Mucosa of rectum (tissue), 2 donors: ENCODE results near the gene RNF157.

Experiments used
- H3K27ac ChIP-seq, 2 donors: one replicate each; pipeline ENCODE4 v1.7.0; 2013; ENCODE audit warnings: inconsistent platforms in 2 of 2, low read depth in 2 of 2, low read length in 2 of 2
- H3K27me3 ChIP-seq, 2 donors: one replicate each; pipeline ENCODE4 v1.7.0; 2013; ENCODE audit warnings: low read length in 2 of 2; ENCODE audit not compliant: control insufficient read depth in 2 of 2, insufficient read depth in 2 of 2
- H3K36me3 ChIP-seq, 2 donors: one replicate each; pipeline ENCODE4 v1.7.0; 2013; ENCODE audit warnings: low read length in 2 of 2; ENCODE audit not compliant: control insufficient read depth in 2 of 2, insufficient read depth in 2 of 2
- H3K4me1 ChIP-seq, 2 donors: one replicate each; pipeline ENCODE4 v1.7.0; 2013; ENCODE audit warnings: low read length in 2 of 2, mild to moderate bottlenecking in 1 of 2; ENCODE audit not compliant: control insufficient read depth in 2 of 2, insufficient read depth in 2 of 2
- H3K4me3 ChIP-seq, 2 donors: one replicate each; pipeline ENCODE4 v1.7.0; 2013; ENCODE audit warnings: low read length in 2 of 2
- H3K9ac ChIP-seq, 2 donors: one replicate each; pipeline ENCODE4 v1.7.0; 2013; ENCODE audit warnings: low read length in 2 of 2, low read depth in 1 of 2, mild to moderate bottlenecking in 1 of 2
- H3K9me3 ChIP-seq, 2 donors: one replicate each; pipeline ENCODE4 v1.7.0; 2013; ENCODE audit warnings: low read length in 2 of 2; ENCODE audit not compliant: control insufficient read depth in 2 of 2
- donor health status: healthy.
- donor health status: Normal muscosa, but diverticular disease.

RNF157 gene

DNA sequence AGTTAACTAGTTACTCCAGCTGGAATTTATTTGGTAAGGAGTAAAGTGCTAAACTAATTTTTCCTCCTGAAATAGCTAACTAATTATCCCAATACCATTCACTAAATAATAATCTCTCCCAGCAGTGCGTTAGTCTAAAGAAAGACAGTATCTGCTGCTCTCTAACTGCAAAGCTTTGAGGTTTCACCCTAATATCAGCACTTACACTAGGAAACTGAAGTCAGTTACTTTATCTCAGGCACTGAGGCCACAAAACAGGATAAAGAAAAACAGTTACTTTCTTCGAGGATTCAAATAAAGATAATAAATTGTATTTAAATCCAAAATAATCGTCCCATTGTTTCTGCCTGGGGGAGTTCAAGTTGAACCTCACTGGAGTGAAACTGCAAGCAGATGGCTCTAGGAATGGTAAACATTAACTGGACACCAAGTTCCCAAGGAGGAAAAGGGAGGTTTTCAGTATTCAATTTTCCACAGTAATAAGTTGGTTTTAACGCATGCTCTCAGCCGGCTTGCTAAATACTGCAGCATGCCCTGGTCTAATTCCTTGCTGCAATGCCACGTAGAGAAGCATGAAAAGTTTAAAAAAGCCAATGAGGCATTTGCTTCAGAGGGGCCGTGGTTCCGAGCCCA is 79.3 kb downstream of the RNF157 start:
- Histone ChIP-seq H3K4me1 (peaks cover 0 to 2% of the 10 kb centered on the region in 2 donors), H3K27ac (no peak overlapping the region), H3K9ac (no peak overlapping the region), H3K4me3 (no peak overlapping the region), H3K36me3 (peaks cover 4 to 19% of the 10 kb centered on the region in 2 donors), H3K9me3 (no peaks in the 10 kb centered on the region), H3K27me3 (no peaks in the 10 kb centered on the region)

DNA sequence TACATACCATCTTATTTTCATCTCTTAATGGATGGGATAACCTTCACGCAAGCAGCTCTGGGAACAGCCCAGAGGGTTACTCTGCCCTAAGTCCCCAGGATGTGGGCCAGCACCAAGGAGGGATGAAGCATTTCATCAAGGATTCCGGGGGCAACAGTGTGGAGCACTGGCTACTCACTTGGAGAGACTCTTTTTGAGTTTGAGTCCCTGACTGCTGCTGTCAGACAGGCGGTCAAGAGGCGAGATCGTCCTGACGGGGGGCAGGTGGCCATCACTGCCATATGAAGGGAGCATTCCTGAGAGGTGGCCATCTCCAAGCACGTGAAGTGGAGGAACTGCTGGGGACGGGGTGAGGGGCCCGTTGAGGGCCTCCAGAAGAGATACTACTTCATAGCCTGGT is 81.1 kb downstream of the RNF157 start:
- Histone ChIP-seq H3K4me1 (peaks cover 0 to 2% of the 10 kb centered on the region in 2 donors), H3K4me3 (no peak overlapping the region), H3K9me3 (no peaks in the 10 kb centered on the region), H3K27ac (no peak overlapping the region), H3K9ac (no peak overlapping the region), H3K36me3 (peaks cover 4 to 24% of the 10 kb centered on the region in 2 donors), H3K27me3 (no peaks in the 10 kb centered on the region)

DNA sequence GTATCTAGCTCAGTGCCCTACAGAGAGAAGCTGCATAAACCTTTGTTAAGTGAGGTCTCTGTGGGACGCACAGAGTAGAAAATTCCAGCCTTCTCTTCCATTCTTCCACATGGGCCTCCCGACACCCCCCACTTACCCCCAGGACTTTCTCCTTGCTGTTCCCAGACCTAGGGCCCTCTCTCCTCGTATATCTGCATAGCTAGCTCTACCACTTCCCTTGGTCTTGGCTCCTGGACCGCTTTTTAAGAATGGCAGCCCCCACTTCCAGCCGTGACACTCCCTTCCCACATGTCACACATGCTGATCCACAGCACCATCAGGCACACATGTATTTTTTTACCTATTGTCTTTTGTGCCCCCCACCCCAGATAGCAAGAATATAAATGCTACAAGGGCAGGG is 82.5 kb downstream of the RNF157 start:
- Histone ChIP-seq H3K36me3 (peaks cover 4 to 31% of the 10 kb centered on the region in 2 donors), H3K27me3 (no peaks in the 10 kb centered on the region), H3K9me3 (no peaks in the 10 kb centered on the region), H3K9ac (no peak overlapping the region), H3K4me1 (peaks cover 0 to 2% of the 10 kb centered on the region in 2 donors), H3K4me3 (no peak overlapping the region), H3K27ac (no peak overlapping the region)

DNA sequence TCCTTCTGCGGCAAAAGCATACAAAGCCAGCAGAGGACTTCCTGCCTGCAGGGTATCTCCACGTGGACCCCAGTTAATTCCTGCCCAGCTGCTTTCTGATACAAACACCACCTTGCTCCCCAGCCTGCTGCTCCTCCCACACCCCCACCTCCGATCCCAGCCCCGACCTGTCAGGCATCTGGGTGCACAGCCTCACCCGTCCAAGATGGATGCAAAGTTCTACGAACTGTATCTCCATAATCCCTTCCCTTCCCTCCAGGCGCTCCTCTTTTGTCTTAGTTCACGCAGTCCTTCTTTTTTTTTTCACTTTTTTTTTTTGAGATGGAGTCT is 83.7 kb downstream of the RNF157 start:
- H3K9ac ChIP-seq: no peak overlapping the region
- H3K36me3 ChIP-seq: peaks cover 4 to 34% of the 10 kb centered on the region in 2 donors
- no peaks in the 10 kb centered on the region for H3K27me3 ChIP-seq

DNA sequence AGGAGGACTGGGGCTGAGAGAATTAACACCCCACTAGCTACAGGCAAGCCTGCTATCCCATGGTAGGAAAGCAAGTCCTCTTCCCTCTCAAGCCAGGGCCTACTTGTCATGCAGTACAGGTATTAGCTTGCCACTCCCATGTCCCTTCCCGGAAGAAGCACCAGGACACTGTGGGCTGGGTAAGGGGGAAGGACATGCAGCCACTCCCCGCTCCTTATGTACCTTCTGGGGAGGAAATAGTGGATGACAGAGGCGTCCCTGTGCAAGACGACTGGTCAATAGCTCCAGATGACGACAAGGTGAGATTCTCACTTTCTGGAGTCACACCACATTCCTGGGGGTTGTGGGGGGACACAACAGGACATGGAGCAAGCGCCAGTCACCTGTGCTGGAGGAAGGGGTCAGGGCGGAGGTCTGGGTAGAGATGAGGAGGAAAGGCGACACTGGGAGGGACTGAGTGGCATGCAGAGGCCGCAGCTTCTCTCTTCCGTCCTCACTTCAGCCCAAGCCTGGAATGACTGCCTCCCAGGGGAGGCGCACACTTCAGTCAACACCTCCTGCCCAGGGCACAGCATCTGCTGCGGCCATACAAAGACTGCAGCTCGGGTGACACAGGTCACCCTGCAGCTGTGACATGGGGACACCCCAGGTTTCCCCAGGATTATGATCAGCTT is 84.2 kb downstream of the RNF157 start:
- Histone ChIP-seq H3K27ac (no peak overlapping the region), H3K4me1 (peaks cover 0 to 2% of the 10 kb centered on the region in 2 donors), H3K27me3 (no peaks in the 10 kb centered on the region), H3K9me3 (no peaks in the 10 kb centered on the region), H3K9ac (no peak overlapping the region), H3K4me3 (no peak overlapping the region), H3K36me3 (peaks cover 4 to 29% of the 10 kb centered on the region in 2 donors)

More for the DNA sequence above, 83.7 kb downstream of the RNF157 start:
- no peak overlapping the region for H3K27ac ChIP-seq
- H3K4me3 ChIP-seq: no peak overlapping the region
- H3K9me3 ChIP-seq: no peaks in the 10 kb centered on the region
- H3K4me1 ChIP-seq: peaks cover 0 to 2% of the 10 kb centered on the region in 2 donors

DNA sequence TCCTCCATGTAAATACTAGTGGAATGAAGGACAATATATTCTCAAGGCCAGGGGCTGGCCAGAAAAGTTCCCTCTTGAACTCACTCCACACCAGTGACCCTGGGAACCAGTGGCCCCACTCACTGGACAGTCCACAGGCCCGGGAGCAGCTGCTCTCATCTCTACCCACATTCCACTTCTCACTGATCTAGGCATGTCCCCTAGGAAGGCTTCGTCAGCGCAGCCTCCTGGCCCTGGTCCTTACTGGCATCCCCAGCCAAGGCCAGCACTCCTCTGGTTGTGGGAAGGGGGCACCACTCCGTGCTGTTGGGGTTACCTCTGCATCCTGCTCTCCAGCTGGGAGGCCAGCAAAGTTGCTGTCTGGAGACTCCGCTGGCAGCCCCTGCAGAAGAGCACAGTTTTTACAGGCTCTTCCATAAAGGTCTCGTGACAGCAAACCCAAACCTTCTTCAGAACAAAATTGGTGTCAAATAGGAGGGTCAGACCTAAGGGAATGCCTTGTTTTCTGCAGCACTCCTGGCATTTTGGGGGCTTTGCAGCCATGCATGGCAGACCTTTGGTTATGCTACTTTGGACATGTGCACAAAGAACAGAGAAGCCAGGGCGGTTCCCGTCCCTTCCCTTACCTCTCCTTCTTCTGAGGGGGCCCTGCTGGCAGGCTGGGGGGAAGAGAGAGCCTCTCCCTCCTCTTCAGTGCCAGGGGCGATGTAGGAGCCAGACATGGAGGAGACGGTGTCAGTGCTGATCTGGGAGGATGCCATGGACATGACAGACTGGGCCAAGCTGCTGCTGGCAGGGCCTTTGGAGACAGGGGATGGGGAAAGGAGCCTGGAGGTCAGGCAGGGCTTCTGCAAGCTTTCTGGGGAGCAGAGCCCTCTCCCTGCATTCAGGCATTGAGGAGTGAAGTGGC is 85.1 kb downstream of the RNF157 start:
- H3K9ac ChIP-seq: no peak overlapping the region
- H3K36me3 ChIP-seq: peaks cover 4 to 29% of the 10 kb centered on the region in 2 donors
- H3K9me3 ChIP-seq: no peaks in the 10 kb centered on the region
- no peak overlapping the region for H3K27ac ChIP-seq
- no peaks in the 10 kb centered on the region for H3K27me3 ChIP-seq
- peaks cover 0 to 2% of the 10 kb centered on the region in 2 donors for H3K4me1 ChIP-seq
- no peak overlapping the region for H3K4me3 ChIP-seq

DNA sequence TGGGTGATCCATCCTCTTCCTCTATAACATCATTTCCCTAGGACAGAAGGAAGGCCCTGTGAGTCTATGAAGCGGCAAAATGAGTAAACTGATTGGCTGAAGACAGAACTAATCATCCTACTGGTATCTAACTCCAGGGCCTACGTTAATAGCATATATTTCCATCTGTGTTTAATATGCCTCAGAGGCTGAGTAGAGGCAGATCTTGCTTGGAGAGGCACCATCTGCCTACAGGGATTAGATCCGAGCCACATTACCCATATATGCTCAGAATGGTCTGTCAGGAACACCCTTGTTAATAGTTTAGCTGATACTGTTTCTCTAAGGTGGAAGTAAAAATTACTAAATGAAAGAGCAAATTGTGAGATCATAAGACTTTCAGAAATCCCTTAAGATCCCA is 86.0 kb downstream of the RNF157 start:
- Histone ChIP-seq H3K27ac (no peak overlapping the region), H3K36me3 (peaks cover 4 to 29% of the 10 kb centered on the region in 2 donors), H3K27me3 (no peaks in the 10 kb centered on the region), H3K4me1 (peaks cover 0 to 2% of the 10 kb centered on the region in 2 donors), H3K4me3 (no peak overlapping the region), H3K9me3 (no peaks in the 10 kb centered on the region), H3K9ac (no peak overlapping the region)

DNA sequence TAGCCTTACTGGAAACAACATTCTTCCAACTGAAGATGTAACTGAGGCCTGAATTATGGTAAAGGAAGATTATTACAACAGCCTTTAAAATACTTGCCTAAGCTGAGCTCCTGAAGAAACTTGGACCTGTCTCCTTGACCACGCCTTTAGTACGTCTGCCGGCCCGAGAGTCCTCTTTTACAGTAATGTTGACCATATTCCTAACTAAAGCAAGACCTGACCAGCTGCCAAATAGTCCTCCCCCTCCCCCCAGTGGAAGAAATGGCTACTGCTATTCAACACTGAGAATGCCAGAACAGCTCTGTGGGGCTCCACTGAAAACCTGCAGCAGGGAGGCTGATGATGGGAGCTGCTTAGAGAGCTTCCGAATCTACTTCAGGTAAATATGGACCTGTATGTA is 86.7 kb downstream of the RNF157 start:
- no peak overlapping the region for H3K9ac ChIP-seq
- peaks cover 0 to 2% of the 10 kb centered on the region in 2 donors for H3K4me1 ChIP-seq
- no peaks in the 10 kb centered on the region for H3K27me3 ChIP-seq
- H3K27ac ChIP-seq: no peak overlapping the region
- H3K36me3 ChIP-seq: peaks cover 4 to 25% of the 10 kb centered on the region in 2 donors
- H3K4me3 ChIP-seq: no peak overlapping the region
- H3K9me3 ChIP-seq: no peaks in the 10 kb centered on the region

DNA sequence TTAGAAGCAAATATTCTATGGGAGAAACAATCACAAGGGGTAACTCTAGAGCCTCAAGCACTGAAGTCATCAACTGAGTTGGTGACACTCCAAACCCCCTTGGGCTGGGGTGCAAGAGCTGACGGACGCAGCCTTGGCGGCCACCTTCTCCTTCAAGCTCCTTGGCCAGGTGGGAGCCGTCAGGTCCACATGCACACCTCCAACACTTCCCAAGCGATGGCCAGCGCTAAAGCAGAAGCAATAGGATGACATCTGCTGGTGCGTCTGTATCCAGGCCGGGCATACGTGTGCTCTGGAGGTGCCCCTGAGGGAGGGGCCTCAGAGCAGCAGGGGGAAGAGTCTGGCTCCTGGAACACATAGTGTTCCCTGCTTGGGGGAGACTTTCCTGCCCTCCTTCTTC is 87.1 kb downstream of the RNF157 start:
- Histone ChIP-seq H3K27ac (no peak overlapping the region), H3K36me3 (peaks cover 2 to 22% of the 10 kb centered on the region in 2 donors), H3K9me3 (no peaks in the 10 kb centered on the region), H3K27me3 (no peaks in the 10 kb centered on the region), H3K4me3 (no peak overlapping the region), H3K4me1 (peaks cover 0 to 2% of the 10 kb centered on the region in 2 donors), H3K9ac (no peak overlapping the region)

DNA sequence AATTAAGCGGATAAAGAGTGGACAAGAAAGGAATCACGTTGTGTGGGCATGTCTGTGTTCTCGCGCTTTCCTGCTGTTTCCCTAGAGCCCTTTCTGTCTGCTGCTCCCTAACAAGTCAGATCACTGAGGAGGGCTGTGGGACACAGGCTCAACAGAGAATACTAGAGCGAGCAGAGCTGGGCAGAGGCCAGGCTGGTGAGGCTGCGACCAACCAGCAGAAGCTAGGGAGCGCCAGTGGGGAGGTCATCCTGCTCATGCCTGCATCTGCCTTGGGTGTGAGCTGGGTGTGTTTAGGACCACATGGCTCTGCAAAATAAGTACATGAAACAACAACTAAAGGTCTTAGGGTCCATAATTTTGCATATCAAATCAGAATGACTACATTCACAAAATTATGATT is 87.7 kb downstream of the RNF157 start:
- H3K9ac ChIP-seq: no peak overlapping the region
- no peaks in the 10 kb centered on the region for H3K27me3 ChIP-seq
- no peak overlapping the region for H3K4me3 ChIP-seq
- H3K36me3 ChIP-seq: peaks cover 0 to 18% of the 10 kb centered on the region in 2 donors
- H3K9me3 ChIP-seq: no peaks in the 10 kb centered on the region
- H3K27ac ChIP-seq: no peak overlapping the region
- H3K4me1 ChIP-seq: peaks cover 0 to 2% of the 10 kb centered on the region in 2 donors
